ENCODE results near the gene OR2T2.
"Not testable (repeated sequence)": the region's sequence is repeated elsewhere in the genome, so short reads cannot be mapped to it uniquely, and the experiment has no call there.

Gene OR2T2, protein sequence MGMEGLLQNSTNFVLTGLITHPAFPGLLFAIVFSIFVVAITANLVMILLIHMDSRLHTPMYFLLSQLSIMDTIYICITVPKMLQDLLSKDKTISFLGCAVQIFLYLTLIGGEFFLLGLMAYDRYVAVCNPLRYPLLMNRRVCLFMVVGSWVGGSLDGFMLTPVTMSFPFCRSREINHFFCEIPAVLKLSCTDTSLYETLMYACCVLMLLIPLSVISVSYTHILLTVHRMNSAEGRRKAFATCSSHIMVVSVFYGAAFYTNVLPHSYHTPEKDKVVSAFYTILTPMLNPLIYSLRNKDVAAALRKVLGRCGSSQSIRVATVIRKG

DNA sequence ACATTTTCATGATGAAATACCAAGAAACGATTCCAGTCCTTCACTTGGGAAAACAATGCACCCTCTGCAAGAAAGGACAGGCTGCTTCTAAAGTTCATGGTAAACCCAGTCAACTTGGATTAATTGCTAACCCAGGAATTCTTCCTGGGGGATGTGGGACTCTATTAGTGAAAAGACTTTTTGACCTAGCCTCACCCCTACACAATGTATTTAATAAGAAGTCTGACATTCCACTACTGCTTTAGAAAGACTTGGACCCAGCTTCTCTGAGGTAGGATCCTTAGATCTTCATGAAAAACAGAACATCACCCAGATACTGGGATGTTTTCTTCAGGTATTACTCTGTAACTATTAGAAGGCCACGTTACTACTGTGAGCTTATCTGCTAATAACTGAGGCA, at the start of gene OR2T2:
OR2T2 (plus strand) TSS at position 239 of the 400 bp plus-strand sequence. CDS start 7,161 bp downstream, outside the sequence.
- H3K9me3 Mint-ChIP-seq; H3K27me3 Mint-ChIP-seq; intact Hi-C loops (cut with micrococcal nuclease); H3K36me3 Mint-ChIP-seq (ENCODE audit: low read depth); H3K4me3 Mint-ChIP-seq; H3K27ac Mint-ChIP-seq; H3K4me1 Mint-ChIP-seq (ENCODE audit: low read depth): not testable (repeated sequence)

DNA sequence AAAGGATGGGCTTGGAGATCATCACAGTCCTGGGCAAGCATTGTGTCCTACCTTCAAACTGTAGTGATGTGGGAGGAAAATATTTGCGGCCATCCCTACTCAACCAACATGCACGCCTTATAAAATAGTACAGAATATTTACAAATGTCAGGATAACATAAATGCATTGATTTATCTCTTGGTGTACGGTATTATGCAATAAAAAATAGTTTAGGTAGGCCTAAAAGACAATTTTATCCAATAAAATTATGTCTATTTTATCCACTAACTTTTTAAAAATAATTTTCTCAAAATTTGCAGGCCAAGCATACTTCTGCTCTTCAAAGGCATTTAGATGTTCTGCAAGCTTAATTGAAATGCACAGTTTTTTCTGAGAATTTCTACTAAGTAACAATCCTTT, 42.7 kb upstream of the OR2T2 start, which contains the start of gene OR2T1:
OR2T1 (plus strand) TSS at position 301 of the 400 bp plus-strand sequence. CDS start 3,100 bp downstream, outside the sequence.
- Mint-ChIP-seq H3K36me3 (ENCODE audit: low read depth) (no peaks in the 10 kb centered on the region), H3K27ac (no peak within 1 kb of the TSS), H3K27me3 (no peaks in the 10 kb centered on the region), H3K4me1 (ENCODE audit: low read depth) (no peaks in the 10 kb centered on the region), H3K9me3 (peaks cover 9% of the 10 kb centered on the region), H3K4me3 (no peak within 1 kb of the TSS)
- intact Hi-C loops (cut with micrococcal nuclease), result loop anchor here (5.0 kb wide), 1 partner anchor 210 kb away; no protein-coding TSS in a partner anchor

DNA sequence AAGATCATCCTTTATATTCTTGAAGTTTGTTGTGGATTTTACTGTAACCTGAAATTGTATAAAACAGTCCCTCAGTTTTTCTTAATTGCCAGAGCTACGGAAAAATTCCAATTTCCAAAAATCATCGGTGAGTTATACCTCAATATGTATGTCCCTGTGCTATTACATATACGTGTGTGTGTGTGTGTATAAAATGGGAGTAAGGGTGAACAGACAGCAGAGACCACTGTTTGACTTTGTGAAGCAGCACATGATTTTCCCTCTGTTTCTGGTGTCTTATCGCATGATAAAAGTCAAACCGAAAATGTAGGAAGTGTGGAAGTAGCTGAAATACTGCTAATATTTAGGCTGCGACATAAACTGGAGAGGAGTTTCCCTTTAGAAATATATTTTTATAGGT, 41.4 kb upstream of the OR2T2 start:
- intact Hi-C loops (cut with micrococcal nuclease), result loop anchor here (2.0 to 5.0 kb wide), 2 partner anchors 208 to 403 kb away; no protein-coding TSS in a partner anchor
- Mint-ChIP-seq H3K9me3 (peaks cover 9% of the 10 kb centered on the region), H3K36me3 (ENCODE audit: low read depth) (no peaks in the 10 kb centered on the region), H3K27ac (no peak overlapping the region), H3K4me1 (ENCODE audit: low read depth) (no peaks in the 10 kb centered on the region), H3K27me3 (no peaks in the 10 kb centered on the region), H3K4me3 (no peak overlapping the region)

DNA sequence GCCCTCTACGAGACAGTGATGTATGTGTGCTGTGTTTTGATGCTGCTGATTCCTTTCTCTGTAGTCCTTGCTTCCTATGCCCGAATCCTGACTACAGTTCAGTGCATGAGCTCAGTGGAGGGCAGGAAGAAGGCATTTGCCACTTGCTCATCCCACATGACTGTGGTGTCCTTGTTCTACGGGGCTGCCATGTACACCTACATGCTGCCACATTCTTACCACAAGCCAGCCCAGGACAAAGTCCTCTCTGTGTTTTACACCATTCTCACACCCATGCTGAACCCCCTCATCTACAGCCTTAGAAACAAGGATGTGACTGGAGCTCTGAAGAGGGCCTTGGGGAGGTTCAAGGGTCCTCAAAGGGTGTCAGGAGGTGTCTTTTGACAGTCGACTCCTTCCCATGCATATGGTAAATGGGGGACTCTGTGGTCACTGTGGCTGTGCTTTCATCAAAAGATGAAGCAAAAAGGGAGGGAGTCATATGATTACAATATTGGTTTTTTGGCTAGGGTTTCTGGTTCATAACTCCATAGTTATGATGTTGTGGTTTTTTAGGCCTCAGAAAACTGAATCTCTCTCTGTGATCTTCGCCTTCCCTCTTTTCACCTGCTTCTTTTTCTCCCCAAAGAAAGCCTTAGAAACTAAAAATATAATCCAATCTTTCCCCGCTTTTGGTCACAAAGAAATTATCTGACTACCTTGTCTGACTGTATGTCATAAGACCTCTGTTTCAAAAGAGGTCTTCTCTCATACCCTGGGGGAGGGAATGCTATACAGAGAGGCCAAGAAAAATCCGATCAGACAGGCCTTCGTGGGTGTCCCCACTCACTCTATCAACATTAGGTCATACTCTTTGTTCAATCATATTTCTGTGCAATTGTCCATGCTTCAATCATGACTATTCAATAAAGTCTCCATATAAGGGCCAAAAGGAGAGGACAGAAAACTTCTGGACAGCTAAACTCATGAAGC, 38.4 kb upstream of the OR2T2 start:
- intact Hi-C loops (cut with micrococcal nuclease), result no loop called here
- H3K4me3 Mint-ChIP-seq, result no peak overlapping the region
- H3K27ac Mint-ChIP-seq, result no peak overlapping the region
- peaks cover 22% of the 10 kb centered on the region for H3K9me3 Mint-ChIP-seq
- H3K36me3 Mint-ChIP-seq (ENCODE audit: low read depth), result no peaks in the 10 kb centered on the region
- H3K4me1 Mint-ChIP-seq (ENCODE audit: low read depth), result no peaks in the 10 kb centered on the region
- no peaks in the 10 kb centered on the region for H3K27me3 Mint-ChIP-seq

DNA sequence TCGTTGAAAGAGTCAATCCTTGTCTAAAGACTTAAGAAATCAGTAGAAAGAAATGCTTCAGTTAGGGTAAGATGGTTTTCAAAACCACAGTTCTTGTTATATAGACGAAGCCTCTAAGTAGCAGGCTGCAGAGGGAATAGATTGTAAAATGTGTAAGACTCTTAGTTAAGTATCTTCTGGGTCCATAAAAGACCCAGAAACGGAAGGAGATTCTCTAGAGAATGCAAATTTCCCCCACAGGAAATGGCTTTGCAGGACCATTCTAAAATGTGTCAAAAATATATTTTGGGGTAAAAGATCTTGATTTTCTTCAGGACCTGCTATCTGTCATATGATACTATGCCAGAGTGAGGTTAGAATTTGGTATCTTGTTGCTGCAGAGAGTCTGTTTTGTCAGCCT, 29.2 kb upstream of the OR2T2 start:
- no peak overlapping the region for H3K27ac Mint-ChIP-seq
- intact Hi-C loops (cut with micrococcal nuclease), result no loop called here
- H3K4me1 Mint-ChIP-seq (ENCODE audit: low read depth), result no peaks in the 10 kb centered on the region
- H3K36me3 Mint-ChIP-seq (ENCODE audit: low read depth), result no peaks in the 10 kb centered on the region
- H3K27me3 Mint-ChIP-seq, result no peaks in the 10 kb centered on the region
- no peak overlapping the region for H3K4me3 Mint-ChIP-seq
- H3K9me3 Mint-ChIP-seq, result peaks cover 32% of the 10 kb centered on the region

DNA sequence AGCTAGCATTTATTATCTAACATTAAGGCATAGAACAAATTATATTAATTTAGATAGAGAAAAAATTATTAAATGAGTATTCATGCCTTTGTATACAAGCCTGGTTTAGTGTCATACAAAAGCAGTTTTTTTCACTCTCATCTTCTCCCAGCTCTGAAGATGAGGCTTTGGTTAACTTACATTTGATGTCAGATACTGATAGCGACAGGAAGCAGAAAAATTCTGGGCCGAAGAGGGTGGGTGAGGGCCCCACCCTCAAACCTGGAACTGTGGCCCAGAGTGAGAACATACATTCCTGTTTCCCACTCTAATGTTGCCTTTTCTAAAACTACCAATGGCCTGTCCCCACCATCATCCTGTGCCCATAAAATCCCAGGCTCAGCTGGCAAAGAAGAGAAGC, 27.6 kb upstream of the OR2T2 start:
- intact Hi-C loops (cut with micrococcal nuclease), result no loop called here
- Mint-ChIP-seq H3K9me3 (peaks cover 34% of the 10 kb centered on the region), H3K4me3 (no peak overlapping the region), H3K27me3 (no peaks in the 10 kb centered on the region), H3K27ac (no peak overlapping the region), H3K4me1 (ENCODE audit: low read depth) (no peaks in the 10 kb centered on the region), H3K36me3 (ENCODE audit: low read depth) (no peaks in the 10 kb centered on the region)

DNA sequence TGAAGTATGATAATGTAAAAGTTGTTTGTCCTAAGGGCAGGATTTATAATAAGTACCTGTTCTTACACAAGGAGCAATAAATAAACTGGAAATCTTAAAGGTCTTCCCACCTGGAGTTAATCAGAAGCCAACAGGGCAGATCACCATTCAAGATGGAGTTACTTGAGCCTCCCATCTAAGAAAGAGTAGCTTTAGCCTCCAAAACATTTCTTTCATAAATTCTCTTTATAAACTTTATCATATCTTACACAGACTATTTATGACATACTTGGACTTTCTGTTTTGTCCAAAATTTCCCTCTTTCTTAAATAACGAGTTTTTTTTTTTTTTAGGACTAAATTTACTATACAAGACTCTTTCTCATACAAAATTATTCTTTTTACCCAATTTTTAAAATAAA, 24.1 kb upstream of the OR2T2 start:
- H3K4me3 Mint-ChIP-seq, result no peak overlapping the region
- H3K27ac Mint-ChIP-seq, result no peak overlapping the region
- intact Hi-C loops (cut with micrococcal nuclease), result no loop called here
- H3K9me3 Mint-ChIP-seq, result peaks cover 39% of the 10 kb centered on the region
- no peaks in the 10 kb centered on the region for H3K27me3 Mint-ChIP-seq
- no peaks in the 10 kb centered on the region for H3K4me1 Mint-ChIP-seq (ENCODE audit: low read depth)
- H3K36me3 Mint-ChIP-seq (ENCODE audit: low read depth), result no peaks in the 10 kb centered on the region

DNA sequence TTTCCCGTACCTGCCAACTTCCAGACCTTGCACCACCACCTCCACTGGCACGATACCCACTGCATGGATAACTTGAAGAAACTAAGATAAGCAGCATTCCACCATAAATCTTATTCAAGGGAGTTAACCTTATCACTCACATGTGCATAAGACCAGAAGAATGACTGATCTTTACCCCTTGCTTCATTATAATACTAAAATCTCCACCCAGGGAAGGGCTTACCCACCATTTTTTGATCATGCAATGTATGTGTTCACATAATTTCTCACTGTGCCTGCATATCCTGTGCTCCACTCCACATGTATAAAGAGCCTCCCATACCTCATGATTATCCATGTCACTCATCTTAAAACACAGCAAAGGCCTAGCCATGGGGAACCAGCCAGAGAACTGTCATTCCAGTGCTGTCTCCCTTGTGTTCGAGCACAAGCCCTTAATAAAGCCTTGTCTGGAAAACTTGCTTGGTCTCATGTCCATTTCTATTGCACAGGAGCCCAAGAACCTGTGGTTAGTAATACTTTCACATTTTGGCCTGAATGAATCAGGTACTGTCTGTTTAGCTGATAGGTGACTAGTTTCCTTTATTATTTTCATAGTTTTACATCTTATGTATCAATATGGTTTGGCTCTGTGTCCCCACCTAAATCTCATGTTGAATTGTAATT, 17.8 kb upstream of the OR2T2 start:
- H3K27ac Mint-ChIP-seq; H3K4me3 Mint-ChIP-seq; H3K36me3 Mint-ChIP-seq (ENCODE audit: low read depth); intact Hi-C loops (cut with micrococcal nuclease); H3K4me1 Mint-ChIP-seq (ENCODE audit: low read depth); H3K27me3 Mint-ChIP-seq: not testable (repeated sequence)
- H3K9me3 Mint-ChIP-seq, result peaks cover 16% of the 10 kb centered on the region

DNA sequence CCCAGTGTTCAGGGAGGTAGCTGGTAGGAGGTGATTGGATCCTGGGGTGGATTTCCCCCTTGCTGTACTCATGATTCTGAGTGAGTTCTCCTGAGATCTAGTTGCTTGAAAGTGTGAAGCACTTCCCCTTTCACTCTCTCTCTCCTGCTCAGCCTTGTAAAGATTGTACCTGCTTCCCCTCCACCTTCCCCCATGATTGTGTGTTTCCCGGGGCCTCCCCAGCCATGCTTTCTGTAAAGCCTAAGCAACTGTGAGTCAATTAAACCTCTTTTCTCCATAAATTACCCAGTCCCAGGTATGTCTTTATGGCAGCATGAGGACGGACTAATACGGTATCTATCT, 17.3 kb upstream of the OR2T2 start:
- H3K4me1 Mint-ChIP-seq (ENCODE audit: low read depth); H3K27ac Mint-ChIP-seq; H3K4me3 Mint-ChIP-seq; intact Hi-C loops (cut with micrococcal nuclease); H3K27me3 Mint-ChIP-seq; H3K36me3 Mint-ChIP-seq (ENCODE audit: low read depth): not testable (repeated sequence)
- H3K9me3 Mint-ChIP-seq, result peaks cover 11% of the 10 kb centered on the region

DNA sequence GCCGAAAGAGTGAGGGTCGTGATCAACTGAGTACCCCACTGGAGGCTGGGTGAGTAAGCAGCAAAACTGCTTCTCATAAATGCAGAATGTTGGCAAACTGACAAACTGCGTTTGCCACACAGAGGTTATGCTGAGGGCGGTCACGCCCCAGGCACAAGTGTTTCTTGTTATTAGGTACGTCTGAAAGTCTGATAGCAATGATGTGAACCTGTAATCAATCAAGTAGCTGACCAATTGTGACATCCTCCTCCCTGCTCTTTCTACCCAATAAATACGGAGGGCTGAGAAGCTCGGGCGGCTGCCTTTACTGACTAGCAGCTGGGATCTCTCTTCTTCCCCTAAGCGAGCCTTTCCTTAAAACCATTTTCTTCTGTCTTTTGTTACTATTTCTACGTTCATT, 13.8 kb upstream of the OR2T2 start:
- H3K36me3 Mint-ChIP-seq (ENCODE audit: low read depth); intact Hi-C loops (cut with micrococcal nuclease); H3K4me3 Mint-ChIP-seq; H3K27me3 Mint-ChIP-seq; H3K4me1 Mint-ChIP-seq (ENCODE audit: low read depth); H3K9me3 Mint-ChIP-seq; H3K27ac Mint-ChIP-seq: not testable (repeated sequence)

DNA sequence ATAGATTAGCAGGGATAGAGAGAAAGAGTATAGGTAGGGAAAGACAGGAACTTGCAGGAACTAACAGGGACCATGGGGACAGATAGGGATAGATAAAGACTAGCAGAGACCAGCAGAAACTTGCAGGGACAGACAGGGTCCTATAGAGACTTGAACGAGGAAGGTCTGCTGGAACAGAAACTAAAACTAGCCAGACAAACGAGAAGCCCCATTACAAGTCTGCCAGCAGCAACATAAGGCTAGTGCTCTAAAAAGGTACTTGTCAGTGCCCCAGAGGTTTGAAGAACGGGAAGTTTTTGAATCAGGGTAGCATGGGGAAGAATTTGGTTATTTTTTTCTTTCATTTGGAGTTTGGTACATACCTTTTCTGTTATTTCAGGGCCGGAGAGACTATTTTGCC, 13.2 kb upstream of the OR2T2 start:
- H3K9me3 Mint-ChIP-seq; H3K4me3 Mint-ChIP-seq; H3K4me1 Mint-ChIP-seq (ENCODE audit: low read depth); H3K27me3 Mint-ChIP-seq; H3K27ac Mint-ChIP-seq; intact Hi-C loops (cut with micrococcal nuclease); H3K36me3 Mint-ChIP-seq (ENCODE audit: low read depth): not testable (repeated sequence)

DNA sequence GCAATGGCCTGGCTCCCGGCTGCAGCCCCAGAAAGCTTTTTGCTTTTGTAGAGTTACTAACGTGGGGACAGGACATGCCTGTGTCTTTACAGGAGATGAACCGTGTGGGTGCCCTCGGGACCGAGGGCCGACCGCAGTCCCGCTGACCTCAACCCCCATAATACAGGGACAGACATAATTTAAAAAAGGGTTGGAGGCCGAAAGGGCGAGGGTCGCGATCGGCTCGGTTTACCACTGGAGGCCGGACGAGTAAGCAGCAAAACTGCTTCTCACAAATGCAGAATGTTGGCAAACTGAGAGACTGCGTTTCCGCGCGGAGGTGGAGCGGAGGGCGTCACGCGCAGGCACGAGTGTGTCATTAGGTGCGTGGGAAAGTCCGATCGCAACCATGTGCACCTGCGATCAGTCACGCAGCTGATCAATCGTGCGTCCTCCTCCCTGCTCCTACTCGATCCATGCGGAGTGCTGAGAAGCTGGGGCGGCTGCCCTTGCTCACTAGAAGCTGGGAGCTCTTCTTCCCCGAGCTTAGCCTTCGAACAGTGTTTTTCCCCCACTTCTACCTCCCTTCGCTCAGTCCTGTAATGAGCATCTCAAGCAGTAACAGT, 11.5 kb upstream of the OR2T2 start:
- H3K4me1 Mint-ChIP-seq (ENCODE audit: low read depth); H3K4me3 Mint-ChIP-seq; H3K36me3 Mint-ChIP-seq (ENCODE audit: low read depth); H3K27me3 Mint-ChIP-seq; H3K27ac Mint-ChIP-seq; H3K9me3 Mint-ChIP-seq; intact Hi-C loops (cut with micrococcal nuclease): not testable (repeated sequence)

DNA sequence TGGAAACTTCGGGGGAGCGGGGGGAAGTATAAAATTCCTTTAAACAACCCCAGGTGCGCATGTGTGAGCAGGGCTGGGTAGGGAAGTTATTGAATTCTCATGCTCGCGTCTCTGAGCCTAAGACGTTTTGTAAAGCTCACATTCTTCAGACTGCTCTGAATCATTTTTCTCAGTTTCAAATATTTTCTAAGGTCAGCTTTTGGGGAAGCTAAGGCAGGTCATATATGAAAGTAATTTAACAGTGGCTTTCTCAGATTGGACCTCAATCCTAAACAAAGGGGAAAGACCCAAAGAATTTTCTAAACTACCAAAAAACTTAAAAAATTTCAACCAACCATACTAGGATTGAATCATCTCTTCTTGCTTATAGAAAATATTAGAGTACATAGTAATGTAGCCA, 10.5 kb upstream of the OR2T2 start:
- H3K27ac Mint-ChIP-seq; H3K4me1 Mint-ChIP-seq (ENCODE audit: low read depth); intact Hi-C loops (cut with micrococcal nuclease): not testable (repeated sequence)

DNA sequence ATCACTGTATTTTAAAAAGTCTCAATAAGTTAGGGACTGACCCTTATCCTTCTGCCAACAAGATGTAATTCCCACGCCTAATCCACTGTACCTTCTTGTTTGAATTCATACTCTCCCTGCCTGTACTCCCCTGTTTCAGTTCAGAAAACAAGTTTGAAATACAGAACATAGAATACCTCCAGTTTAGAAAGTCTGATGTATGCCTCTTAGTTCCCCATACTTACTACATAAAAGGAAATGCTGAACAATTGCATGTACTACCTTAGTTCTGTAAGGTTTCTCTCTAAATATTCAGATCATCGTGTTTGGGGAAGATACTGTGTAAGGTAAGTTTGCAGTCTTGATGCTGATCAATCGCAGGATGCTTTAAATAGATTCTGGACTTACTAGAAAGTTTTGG, 9.1 kb upstream of the OR2T2 start:
- not testable (repeated sequence) for H3K36me3 Mint-ChIP-seq (ENCODE audit: low read depth); H3K9me3 Mint-ChIP-seq

More for the DNA sequence above, 10.5 kb upstream of the OR2T2 start:
- not testable (repeated sequence) for H3K27me3 Mint-ChIP-seq; H3K36me3 Mint-ChIP-seq (ENCODE audit: low read depth); H3K4me3 Mint-ChIP-seq; H3K9me3 Mint-ChIP-seq

More for the DNA sequence above, 9.1 kb upstream of the OR2T2 start:
- H3K4me3 Mint-ChIP-seq; H3K4me1 Mint-ChIP-seq (ENCODE audit: low read depth); H3K27me3 Mint-ChIP-seq; intact Hi-C loops (cut with micrococcal nuclease); H3K27ac Mint-ChIP-seq: not testable (repeated sequence)

Data from dendritic cell treated with granulocyte-macrophage colony-stimulating factor and Interleukin-4, amounts not matched to agents 40 ng/mL and 50 ng/mL, for 4 days (primary cell).